NCI-H1694 (cell line): Measurements from ENCODE around the gene MYCBPAP.

Experiments
- DNase-seq: peaks from one replicate; lab custom pipeline; 2025; lab: John Stamatoyannopoulos, UW

The MYCBPAP gene

GRCh38 chr17:50507871-50508572, at the start of gene MYCBPAP:
Gene MYCBPAP, plus strand, starts transcription at chr17:50508439. Its CDS starts 236 bp downstream, at chr17:50508675.
- DNase-seq = no peak

DNA sequence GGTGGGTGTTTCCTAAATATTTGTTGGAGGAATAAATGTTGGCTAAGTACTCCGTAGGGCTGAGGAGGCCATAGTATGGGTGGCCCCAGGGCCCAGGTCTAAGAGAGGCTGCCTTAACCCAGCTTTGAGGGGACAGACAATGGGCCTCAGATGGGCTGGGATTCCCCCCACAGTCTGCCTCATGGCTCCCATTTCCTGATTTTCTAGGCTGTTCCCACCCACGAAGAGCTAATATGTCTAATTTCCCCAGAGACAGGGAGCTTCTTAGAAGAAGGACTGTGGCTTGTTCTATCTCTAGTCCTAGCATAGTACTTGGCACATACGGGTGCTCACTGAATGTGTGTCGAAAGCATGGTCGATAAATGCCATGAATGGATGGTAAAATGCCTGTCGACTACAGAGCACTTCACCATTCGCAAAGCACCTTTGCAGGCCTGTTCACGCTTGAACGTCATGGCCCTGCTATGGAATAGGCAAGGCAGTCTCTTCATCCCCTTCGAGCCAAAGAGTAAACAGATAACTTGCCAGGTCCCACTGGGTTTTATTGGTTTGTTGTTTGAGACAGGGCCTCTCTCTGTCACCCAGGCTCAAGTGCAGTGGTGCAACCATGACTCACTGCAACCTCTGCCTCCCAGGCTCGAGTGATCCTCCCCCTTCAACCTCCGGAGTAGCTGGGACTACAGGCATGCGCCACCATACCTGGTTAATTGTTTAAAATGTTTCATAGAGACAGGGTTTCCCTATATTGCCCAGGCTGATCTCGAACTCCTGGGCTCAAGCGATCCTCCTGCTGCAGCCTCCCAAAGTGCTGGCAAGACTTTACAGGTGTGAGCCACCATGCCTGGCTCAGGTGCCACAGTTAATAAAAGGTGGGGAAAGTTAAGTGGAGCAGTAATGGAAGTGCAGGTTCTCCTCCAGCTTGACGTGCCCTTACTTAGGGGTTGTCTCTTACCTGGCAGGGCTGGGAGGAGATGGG, 49.2 kb upstream of the MYCBPAP start:
- no peak for DNase-seq

DNA sequence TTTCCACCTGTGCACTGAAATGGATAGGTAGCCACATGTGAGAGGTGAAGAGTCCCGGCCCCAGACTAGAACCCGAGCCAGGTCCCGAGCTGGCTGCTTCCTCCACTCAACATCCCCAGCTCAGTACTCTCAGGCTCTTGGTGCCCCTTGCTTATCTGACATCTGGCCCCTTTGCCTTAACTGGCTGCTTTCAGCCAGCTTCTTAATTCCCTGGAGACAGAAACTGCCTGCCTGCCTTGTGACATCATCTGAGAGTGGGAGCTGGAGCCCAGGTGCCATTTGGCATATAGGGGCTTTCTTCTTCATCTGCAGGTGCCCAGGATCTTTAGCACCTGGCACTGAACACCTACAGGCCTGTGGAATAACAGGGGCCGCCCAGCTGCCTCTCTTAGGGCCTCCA, 48.5 kb upstream of the MYCBPAP start:
- DNase-seq = no peak

- no peak for DNase-seq
These were observed 47.3 kb upstream of the MYCBPAP start for GRCh38 chr17:50460831-50461526.

DNA sequence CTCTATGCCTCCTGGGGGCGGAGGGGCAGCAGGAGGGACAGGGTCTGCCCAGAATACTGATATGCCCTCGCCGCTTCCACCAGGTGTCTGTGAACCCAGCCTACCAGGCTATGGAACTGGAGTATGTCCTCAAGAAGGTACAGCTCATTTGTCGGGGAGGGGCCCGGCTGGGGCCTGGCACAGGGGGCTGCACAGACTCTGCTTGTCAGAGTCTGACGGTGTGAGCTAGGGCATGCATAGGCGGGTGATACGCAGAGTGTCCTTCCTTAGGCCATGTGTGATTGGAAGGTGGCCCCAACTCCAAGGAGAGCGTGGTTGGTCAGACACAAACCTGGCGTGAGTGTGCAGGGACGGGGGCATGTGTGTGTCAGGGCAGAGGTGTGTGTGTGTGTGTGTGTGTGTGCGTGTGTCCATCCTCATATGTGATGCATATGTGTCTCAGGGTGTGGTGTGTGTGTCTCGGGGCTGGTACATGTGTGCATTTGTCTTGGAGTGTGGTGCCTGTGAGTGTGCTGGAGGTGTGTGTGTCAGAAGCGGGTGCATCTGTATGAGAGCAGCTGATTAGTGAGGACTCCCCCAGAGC, 46.6 kb upstream of the MYCBPAP start:
- no peak for DNase-seq

GRCh38 chr17:50462446-50462845, 45.8 kb upstream of the MYCBPAP start:
- DNase-seq = no peak

GRCh38 chr17:50464121-50464520, 44.1 kb upstream of the MYCBPAP start:
- no peak for DNase-seq

GRCh38 chr17:50464736-50465135, 43.5 kb upstream of the MYCBPAP start:
- no peak for DNase-seq

- no peak for DNase-seq
These were observed 43.1 kb upstream of the MYCBPAP start for GRCh38 chr17:50465171-50465570.

- DNase-seq = no peak
These were observed 42.6 kb upstream of the MYCBPAP start for GRCh38 chr17:50465635-50466034.

DNA sequence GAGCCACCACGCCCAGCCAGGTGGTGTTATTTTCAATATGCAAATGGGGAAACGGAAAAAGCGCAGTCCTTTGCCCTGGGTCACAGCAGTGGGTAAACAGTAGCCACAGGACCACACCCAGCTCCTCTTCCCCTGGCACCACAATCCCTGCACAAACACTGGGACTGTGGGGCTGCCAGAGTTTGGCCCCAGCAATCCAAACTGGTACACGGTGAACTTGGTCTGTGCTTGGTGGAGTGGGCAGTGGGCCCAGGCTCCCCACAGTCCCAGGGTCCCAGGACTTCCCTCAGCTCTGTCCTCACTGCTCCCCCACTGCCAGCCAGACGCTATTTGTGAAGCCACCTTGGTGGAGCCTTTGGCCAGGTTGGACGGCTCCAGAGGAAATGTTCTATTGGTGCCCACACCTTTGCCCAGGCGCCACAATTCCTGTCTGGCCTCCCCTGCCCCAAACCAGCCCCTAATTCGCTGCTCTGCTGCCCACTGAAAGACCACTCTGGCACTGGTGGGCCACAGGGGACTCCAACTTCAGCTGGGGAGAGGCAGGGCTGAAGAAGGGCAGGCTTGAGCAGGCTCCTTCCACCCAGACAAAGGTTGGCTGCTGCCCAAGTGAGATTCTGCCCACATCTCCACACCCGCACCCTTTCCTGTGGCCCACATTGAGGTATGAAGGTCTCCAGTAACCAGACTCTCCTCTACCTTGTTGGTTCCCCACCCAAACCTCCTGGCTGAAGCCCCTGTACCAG, 41.7 kb upstream of the MYCBPAP start:
- DNase-seq = no peak

- DNase-seq = no peak
These were observed 41.0 kb upstream of the MYCBPAP start for GRCh38 chr17:50467114-50467854.

- DNase-seq = no peak
These were observed 40.4 kb upstream of the MYCBPAP start for GRCh38 chr17:50467855-50468303.

- no peak for DNase-seq
These were observed 39.7 kb upstream of the MYCBPAP start, which contains the start of gene CHAD for GRCh38 chr17:50468304-50469207. Gene CHAD, minus strand, starts transcription at chr17:50468880. Its CDS starts 67 bp downstream, at chr17:50468813.

DNA sequence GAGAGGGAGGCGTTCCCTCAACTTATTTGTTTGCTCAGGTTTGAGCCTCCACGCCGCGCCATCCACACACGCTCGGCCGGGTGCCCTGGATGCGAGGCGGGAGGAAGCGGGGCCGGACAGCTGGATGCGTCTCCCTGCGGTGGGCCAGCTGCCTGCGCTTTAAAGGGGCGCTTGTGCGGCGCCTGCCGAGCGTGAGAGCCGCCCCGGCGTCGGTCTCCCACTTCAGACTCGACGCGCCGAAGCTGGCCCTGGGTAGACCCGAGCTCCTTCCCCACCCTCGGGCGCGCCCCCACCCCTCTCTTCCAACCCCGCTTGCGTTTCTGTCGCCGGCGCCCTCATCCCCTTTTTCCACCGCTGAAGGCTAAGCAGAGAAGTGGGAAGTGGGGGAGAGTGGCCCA, 39.0 kb upstream of the MYCBPAP start:
- DNase-seq = no peak

DNA sequence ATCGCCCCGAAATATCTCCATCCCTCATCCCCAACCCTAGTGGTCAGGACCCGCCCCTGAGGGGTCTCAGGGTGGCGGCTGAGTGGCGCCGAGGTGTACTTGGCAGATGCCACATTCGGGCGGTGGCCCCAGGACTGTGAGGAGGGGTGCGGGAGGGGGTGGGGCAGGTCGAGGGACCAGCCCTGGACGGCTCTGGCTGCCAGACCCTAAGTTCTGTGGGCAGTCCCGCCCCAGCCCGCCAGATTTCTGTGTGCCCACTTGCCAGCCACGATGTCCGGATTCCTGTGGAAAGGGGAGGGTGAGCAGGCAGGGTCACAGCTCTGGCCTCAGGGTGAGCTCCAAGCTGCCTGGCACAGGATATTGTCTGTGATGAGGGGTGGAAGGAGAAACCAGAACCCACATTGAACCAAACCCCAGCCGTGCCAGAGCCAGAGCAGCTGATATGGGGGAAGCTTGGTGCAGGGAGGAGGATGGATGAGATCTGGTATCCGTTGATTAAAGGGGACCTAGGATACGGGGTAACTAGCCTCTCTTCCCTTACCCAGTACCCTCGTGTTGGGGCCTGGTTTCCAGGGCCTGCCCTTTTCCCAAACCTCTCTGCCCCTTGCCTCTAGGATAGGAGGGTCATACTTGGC, 38.5 kb upstream of the MYCBPAP start:
- no peak for DNase-seq

DNA sequence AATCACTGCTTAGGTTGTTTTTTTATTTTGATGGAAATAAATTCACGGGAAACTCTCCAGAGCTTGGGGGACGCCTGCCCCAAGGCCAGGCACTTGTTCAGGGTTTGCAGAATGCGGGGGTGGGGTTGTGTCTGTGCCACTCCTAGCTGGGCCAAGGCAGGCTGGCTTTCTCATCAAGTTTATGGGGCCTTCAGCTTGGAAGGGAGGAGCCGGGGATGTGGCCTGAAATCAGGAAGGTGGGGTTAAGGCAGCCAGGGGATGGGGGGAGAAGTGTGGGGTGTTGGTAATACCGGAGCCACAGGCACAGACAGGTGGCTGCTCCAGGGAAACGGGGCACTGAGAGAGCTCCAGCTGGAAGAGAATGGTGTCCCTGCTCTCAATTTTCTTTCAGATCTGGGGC, 37.8 kb upstream of the MYCBPAP start:
- DNase-seq = no peak

- no peak for DNase-seq
These were observed 37.0 kb upstream of the MYCBPAP start for GRCh38 chr17:50471009-50471905.
